Thyroid gland (tissue), 4 donors: ENCODE results near the gene FLT1.

ENCODE experiments used
- CTCF ChIP-seq, 6 experiments: fragments of 200-600 bp in 3 of 6; fragments of 450-650 bp in 3 of 6; sonication (generic) in 3 of 6; IDR thresholded peaks; one replicate each; pipeline ENCODE4 v1.5.1; 2016 to 2019; ENCODE audit warnings: antibody characterized with exemption in 6 of 6, mild to moderate bottlenecking in 2 of 6, inconsistent platforms in 1 of 6, moderate library complexity in 1 of 6
- POLR2A ChIP-seq, 2 donors: fragments of 450-650 bp; IDR thresholded peaks; one replicate each; pipeline ENCODE4 v1.6.1; 2017; ENCODE audit warnings: antibody characterized with exemption in 2 of 2, mild to moderate bottlenecking in 2 of 2, moderate library complexity in 1 of 2

GRCh38 chr13:28498481-28499115, 3.7 kb upstream of the FLT1 start:
- TF ChIP-seq CTCF (IDR thresholded peaks at IDR 0.05) = no peak
- no peak for TF ChIP-seq POLR2A (IDR thresholded peaks at IDR 0.05)
